Bronchus fibroblast of lung (primary cell): ENCODE measurements around the gene ZNF425. TPM values are rescaled to one million over a fixed set of nuclear protein-coding genes. Genes with fewer than 3 reads are reported as not detected.

Experiments
- total RNA-seq: library from RNA; depleted of rRNA; stranded (reverse); fragments of >200 nt; gene quantifications from 2 replicates; pipeline ENCODE4 v1.2.3, GENCODE V29; 2015

Gene ZNF425
- total RNA-seq = 1.0 and 1.3 TPM in 2 replicates

GRCh38 chr7:149125863-149126661 is at the start of gene ZNF425:
Gene ZNF425 (minus strand): TSS chr7:149126324. CDS start chr7:149126213, 111 bp downstream.

GRCh38 chr7:149147072-149147751 is 21.1 kb upstream of the ZNF425 start, which contains the start of gene ZNF398:
Gene ZNF398 (plus strand): TSS chr7:149147453. CDS start chr7:149147743, 290 bp downstream.

GRCh38 chr7:149090397-149091195 is 35.5 kb downstream of the ZNF425 start, which contains the start of gene ZNF786:
Gene ZNF786 (minus strand): TSS chr7:149090718. CDS start chr7:149090640, 78 bp downstream.

Other genes starting within 250 kb of the ZNF425 start
- gene EZH2, start 242.0 kb downstream of the ZNF425 start, total RNA-seq = 15.5 and 17.1 TPM in 2 replicates
- 216 and 231 TPM in 2 replicates for gene PDIA4, start 97.8 kb downstream of the ZNF425 start, total RNA-seq
- gene ZNF786, start 35.6 kb downstream of the ZNF425 start, total RNA-seq = 3.0 and 3.4 TPM in 2 replicates
- gene ZNF398, start 21.1 kb upstream of the ZNF425 start, total RNA-seq = 7.9 and 8.6 TPM in 2 replicates
- gene ZNF282, start 69.2 kb upstream of the ZNF425 start, total RNA-seq = 15.8 and 16.5 TPM in 2 replicates
- 3.9 and 5.0 TPM in 2 replicates for gene ZNF212, start 113.3 kb upstream of the ZNF425 start, total RNA-seq
- 4.2 and 4.3 TPM in 2 replicates for gene ZNF783, start 135.9 kb upstream of the ZNF425 start, total RNA-seq